H9 (cell line): ENCODE data around the gene YWHAQ. TPM values are rescaled to one million over a fixed set of nuclear protein-coding genes. Genes with fewer than 3 reads are reported as not detected.

ENCODE experiments used
- DNase-seq: peaks from one replicate; pipeline ENCODE4 v3.0.0-alpha.2; 2017
- H2AFZ ChIP-seq: one replicate; pipeline ENCODE4 v1.6.1; 2013; ENCODE audit warnings: mild to moderate bottlenecking, low read length, control low read depth, moderate library complexity
- H2AK5ac ChIP-seq: 2 replicates; pipeline ENCODE4 v1.6.1; 2013; ENCODE audit warnings: low read length, control low read depth, mixed read lengths; ENCODE audit not compliant: insufficient read length
- H2BK120ac ChIP-seq: one replicate; pipeline ENCODE4 v1.6.1; 2013; ENCODE audit warnings: low read depth, mild to moderate bottlenecking, low read length, control low read depth, inconsistent platforms; ENCODE audit not compliant: poor library complexity, severe bottlenecking
- H2BK12ac ChIP-seq: 2 replicates; pipeline ENCODE4 v1.6.1; 2013; ENCODE audit warnings: low read length, control low read depth, mixed read lengths, low read depth; ENCODE audit not compliant: insufficient read length
- H2BK15ac ChIP-seq: 2 replicates; pipeline ENCODE4 v1.6.1; 2013; ENCODE audit warnings: low read depth, low read length, control low read depth
- H2BK20ac ChIP-seq: one replicate; pipeline ENCODE4 v1.6.1; 2013; ENCODE audit warnings: low read depth, mild to moderate bottlenecking, low read length, control low read depth, inconsistent platforms; ENCODE audit not compliant: poor library complexity, severe bottlenecking
- H2BK5ac ChIP-seq: 2 replicates; pipeline ENCODE4 v1.6.1; 2013; ENCODE audit warnings: low read length, control low read depth, mixed read lengths; ENCODE audit not compliant: insufficient read length
- H3K14ac ChIP-seq: 2 replicates; pipeline ENCODE4 v1.6.1; 2013; ENCODE audit warnings: low read length, control low read depth; ENCODE audit not compliant: insufficient read depth
- H3K18ac ChIP-seq: 2 replicates; pipeline ENCODE4 v1.6.1; 2013; ENCODE audit warnings: low read depth, mild to moderate bottlenecking, mixed read lengths, low read length, control low read depth; ENCODE audit not compliant: insufficient read length
- H3K23ac ChIP-seq: 2 replicates; pipeline ENCODE4 v1.6.1; 2013; ENCODE audit warnings: low read length, control low read depth, mixed read lengths, low read depth; ENCODE audit not compliant: insufficient read length
- H3K23me2 ChIP-seq: 2 replicates; pipeline ENCODE4 v1.6.1; 2013; ENCODE audit warnings: low read depth, mild to moderate bottlenecking, mixed read lengths, low read length, control low read depth; ENCODE audit not compliant: insufficient read length, poor library complexity, severe bottlenecking
- H3K27ac ChIP-seq: 2 replicates; pipeline ENCODE4 v1.5.1; 2013; ENCODE audit warnings: low read length, control low read depth, mixed read lengths, low read depth; ENCODE audit not compliant: insufficient read length
- H3K27me3 ChIP-seq: 2 replicates; pipeline ENCODE4 v1.6.1; 2013; ENCODE audit warnings: low read length, control low read depth, inconsistent platforms; ENCODE audit not compliant: insufficient read depth
- H3K4ac ChIP-seq: 2 replicates; pipeline ENCODE4 v1.6.1; 2013; ENCODE audit warnings: low read depth, mild to moderate bottlenecking, control low read depth, inconsistent platforms, low read length, moderate library complexity
- H3K4me1 ChIP-seq: 2 replicates; pipeline ENCODE4 v1.6.1; 2013; ENCODE audit warnings: low read length, control low read depth, inconsistent platforms; ENCODE audit not compliant: insufficient read depth
- H3K4me2 ChIP-seq: 2 replicates; pipeline ENCODE4 v1.6.1; 2013; ENCODE audit warnings: low read length, control low read depth, mixed read lengths; ENCODE audit not compliant: insufficient read length, insufficient read depth
- H3K56ac ChIP-seq: 2 replicates; pipeline ENCODE4 v1.6.1; 2013; ENCODE audit warnings: low read depth, mild to moderate bottlenecking, mixed read lengths, low read length, control low read depth; ENCODE audit not compliant: insufficient read length
- H3K79me1 ChIP-seq: 2 replicates; pipeline ENCODE4 v1.6.1; 2013; ENCODE audit warnings: low read depth, mild to moderate bottlenecking, moderate library complexity, low read length, control low read depth, inconsistent platforms; ENCODE audit not compliant: insufficient read depth, poor library complexity, severe bottlenecking
- H3K79me2 ChIP-seq: 2 replicates; pipeline ENCODE4 v1.6.1; 2013; ENCODE audit warnings: low read length, control low read depth, inconsistent platforms; ENCODE audit not compliant: insufficient read depth
- H3K9ac ChIP-seq: 2 replicates; pipeline ENCODE4 v1.6.1; 2013; ENCODE audit warnings: low read length, control low read depth, mixed read lengths; ENCODE audit not compliant: insufficient read length; ENCODE audit errors: extremely low read depth
- H3K9me3 ChIP-seq: one replicate; pipeline ENCODE4 v1.6.1; 2013; ENCODE audit warnings: low read depth, low read length, inconsistent platforms; ENCODE audit not compliant: control insufficient read depth
- H3T11ph ChIP-seq: one replicate; pipeline ENCODE4 v1.6.1; 2013; ENCODE audit warnings: mild to moderate bottlenecking, low read length, control low read depth, inconsistent platforms
- H4K20me1 ChIP-seq: one replicate; pipeline ENCODE4 v1.6.1; 2013; ENCODE audit not compliant: control insufficient read depth, insufficient read length, insufficient read depth
- H4K5ac ChIP-seq: 2 replicates; pipeline ENCODE4 v1.6.1; 2013; ENCODE audit warnings: low read depth, mild to moderate bottlenecking, mixed read lengths, low read length, control low read depth; ENCODE audit not compliant: insufficient read length
- H4K8ac ChIP-seq: replicated peaks from 2 replicates; pipeline ENCODE4 v1.6.1; 2013; ENCODE audit warnings: low read length, control low read depth, mixed read lengths, low read depth; ENCODE audit not compliant: insufficient read length
- H4K91ac ChIP-seq: 2 replicates; pipeline ENCODE4 v1.6.1; 2013; ENCODE audit warnings: low read depth, mild to moderate bottlenecking, moderate library complexity, mixed read lengths, low read length, control low read depth; ENCODE audit not compliant: insufficient read length
- H3K27ac Mint-ChIP-seq, 3 experiments: 2 replicates in 2 of 3; 3 replicates in 1 of 3; pipeline ENCODE4 v1.8.0; 2020 to 2021; ENCODE audit warnings: mixed read lengths in 3 of 3, mild to moderate bottlenecking in 1 of 3, moderate library complexity in 1 of 3
- H3K27me3 Mint-ChIP-seq: 2 replicates; pipeline ENCODE4 v1.8.0; 2021; ENCODE audit warnings: low read depth, mild to moderate bottlenecking, moderate library complexity, mixed read lengths
- H3K36me3 Mint-ChIP-seq, 3 experiments: 2 replicates in 2 of 3; 3 replicates in 1 of 3; pipeline ENCODE4 v1.8.0; 2020 to 2021; ENCODE audit warnings: low read depth in 3 of 3, mixed read lengths in 3 of 3; ENCODE audit not compliant: insufficient read depth in 1 of 3
- H3K4me1 Mint-ChIP-seq, 2 experiments: 2 replicates each; pipeline ENCODE4 v1.8.0; 2020; ENCODE audit warnings: mixed read lengths in 2 of 2
- H3K4me3 Mint-ChIP-seq, 2 experiments: 2 replicates in 1 of 2; 3 replicates in 1 of 2; pipeline ENCODE4 v1.8.0; 2020 to 2021; ENCODE audit warnings: mild to moderate bottlenecking in 2 of 2, mixed read lengths in 2 of 2, moderate library complexity in 1 of 2
- H3K9me3 Mint-ChIP-seq, 2 experiments: 2 replicates in 1 of 2; 3 replicates in 1 of 2; pipeline ENCODE4 v1.8.0; 2020; ENCODE audit warnings: mild to moderate bottlenecking in 2 of 2, mixed read lengths in 2 of 2, moderate library complexity in 1 of 2
- CTCF ChIP-seq: fragments of 200-600 bp; sonication (generic); conservative IDR thresholded peaks from 3 replicates; pipeline ENCODE4 v1.8.0; 2021; ENCODE audit warnings: antibody characterized with exemption, mild to moderate bottlenecking
- WGBS: extraction: QIAGEN DNeasy Blood & Tissue Kit; methylation state at CpG from one replicate; pipeline ENCODE4 v1.1.7; 2013; ENCODE audit warnings: missing lambda C conversion rate, low lambda C conversion rate, mixed read lengths; ENCODE audit not compliant: insufficient read length; ENCODE audit errors: extremely low coverage; 5-methylcytosine and 5-hydroxymethylcytosine counted together
- total RNA-seq: library from RNA; stranded (reverse); gene quantifications from 2 replicates; pipeline ENCODE4 v1.2.1, GENCODE V29; 2021

The YWHAQ gene
- total RNA-seq, 1 experiment from 2014 or later: 374 TPM

GRCh38 chr2:9638532-9638931, 7.7 kb upstream of the YWHAQ start:
- no peak overlapping the region for H4K5ac ChIP-seq
- no peak overlapping the region for H3K56ac ChIP-seq
- no peaks in the 10 kb centered on the region for H3K79me1 ChIP-seq
- H3K9me3 Mint-ChIP-seq: no peaks in the 10 kb centered on the region
- no peaks in the 10 kb centered on the region for H3K36me3 Mint-ChIP-seq
- H4K91ac ChIP-seq: no peak overlapping the region
- no peaks in the 10 kb centered on the region for H3K9me3 ChIP-seq
- H2BK15ac ChIP-seq: no peak overlapping the region
- H2AFZ ChIP-seq: no peak overlapping the region
- no peaks in the 10 kb centered on the region for H3K4me1 ChIP-seq
- no peak overlapping the region for H2BK120ac ChIP-seq
- H3T11ph ChIP-seq: no peak overlapping the region
- WGBS: no CpG with 5 or more reads among the region's 4 CpGs
- no peak overlapping the region for H3K14ac ChIP-seq
- H3K23ac ChIP-seq: no peak overlapping the region
- H3K4me1 Mint-ChIP-seq: peaks cover 20 to 21% of the 10 kb centered on the region in 2 experiments
- H4K8ac ChIP-seq: no peak overlapping the region
- H3K27me3 Mint-ChIP-seq: peaks cover 55% of the 10 kb centered on the region
- no peak overlapping the region for H2BK5ac ChIP-seq
- H3K9ac ChIP-seq: no peak overlapping the region
- H3K27ac Mint-ChIP-seq: no peak overlapping the region
- no peak overlapping the region for H3K18ac ChIP-seq
- no peak overlapping the region for H2BK12ac ChIP-seq
- no peaks in the 10 kb centered on the region for H3K27me3 ChIP-seq
- no peak overlapping the region for H3K4ac ChIP-seq
- H2BK20ac ChIP-seq: no peak overlapping the region
- H3K4me3 Mint-ChIP-seq: no peak overlapping the region
- DNase-seq: no peak
- TF ChIP-seq CTCF: no peak
- no peak overlapping the region for H2AK5ac ChIP-seq
- no peaks in the 10 kb centered on the region for H4K20me1 ChIP-seq
- H3K23me2 ChIP-seq: no peaks in the 10 kb centered on the region
- H3K79me2 ChIP-seq: no peaks in the 10 kb centered on the region
- no peak overlapping the region for H3K27ac ChIP-seq
- H3K4me2 ChIP-seq: no peak overlapping the region
